ENCODE measurements around the gene THSD4.

DNA sequence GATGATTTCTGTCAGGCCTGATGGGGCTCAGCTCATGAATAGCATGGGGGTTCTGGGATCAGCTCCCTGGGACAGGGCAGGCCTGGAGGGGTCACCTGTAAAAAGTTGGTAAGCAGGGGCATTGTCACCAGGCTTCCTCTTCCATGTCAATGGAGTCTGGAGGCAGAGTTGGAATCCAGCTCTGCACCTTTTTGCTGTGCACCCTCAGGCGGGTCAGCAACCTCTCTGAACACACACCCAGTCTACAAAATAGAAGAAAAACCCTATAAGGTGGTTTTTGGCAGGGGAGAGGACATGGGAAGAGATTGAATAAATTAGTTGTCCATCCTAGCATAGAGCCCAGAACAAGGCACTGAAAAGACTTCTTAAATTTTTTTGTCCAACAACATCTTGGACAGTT, 617.9 kb downstream of the THSD4 start:
- TF ChIP-seq BCL11A (IDR thresholded peaks at IDR 0.05; ENCODE audit: low read depth in 2 of 2, low read length in 2 of 2) (no peak), POLR2A (IDR thresholded peaks at IDR 0.05; ENCODE audit: control extremely low read depth in 1 of 2, low read depth in 2 of 2, low read length in 2 of 2) (no peak), CBX5 (IDR thresholded peaks at IDR 0.05; ENCODE audit: low read depth, low read length) (no peak), RFX5 (IDR thresholded peaks at IDR 0.05; ENCODE audit: borderline replicate concordance, low read depth, low read length) (no peak), NRF1 (IDR thresholded peaks at IDR 0.05; ENCODE audit: low read depth, low read length) (no peak), RXRA (IDR thresholded peaks at IDR 0.05; ENCODE audit: insufficient read depth, low read depth, low read length) (no peak), CHD2 (IDR thresholded peaks at IDR 0.05; ENCODE audit: low read length) (no peak), SP1 (IDR thresholded peaks at IDR 0.05; ENCODE audit: low read depth, low read length) (no peak)
- TF ChIP-seq, protein P1, sequence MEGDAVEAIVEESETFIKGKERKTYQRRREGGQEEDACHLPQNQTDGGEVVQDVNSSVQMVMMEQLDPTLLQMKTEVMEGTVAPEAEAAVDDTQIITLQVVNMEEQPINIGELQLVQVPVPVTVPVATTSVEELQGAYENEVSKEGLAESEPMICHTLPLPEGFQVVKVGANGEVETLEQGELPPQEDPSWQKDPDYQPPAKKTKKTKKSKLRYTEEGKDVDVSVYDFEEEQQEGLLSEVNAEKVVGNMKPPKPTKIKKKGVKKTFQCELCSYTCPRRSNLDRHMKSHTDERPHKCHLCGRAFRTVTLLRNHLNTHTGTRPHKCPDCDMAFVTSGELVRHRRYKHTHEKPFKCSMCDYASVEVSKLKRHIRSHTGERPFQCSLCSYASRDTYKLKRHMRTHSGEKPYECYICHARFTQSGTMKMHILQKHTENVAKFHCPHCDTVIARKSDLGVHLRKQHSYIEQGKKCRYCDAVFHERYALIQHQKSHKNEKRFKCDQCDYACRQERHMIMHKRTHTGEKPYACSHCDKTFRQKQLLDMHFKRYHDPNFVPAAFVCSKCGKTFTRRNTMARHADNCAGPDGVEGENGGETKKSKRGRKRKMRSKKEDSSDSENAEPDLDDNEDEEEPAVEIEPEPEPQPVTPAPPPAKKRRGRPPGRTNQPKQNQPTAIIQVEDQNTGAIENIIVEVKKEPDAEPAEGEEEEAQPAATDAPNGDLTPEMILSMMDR (IDR thresholded peaks at IDR 0.05; ENCODE audit: control extremely low read depth in 1 of 3, insufficient read depth in 1 of 3, low read depth in 1 of 3, low read length in 3 of 3), result no peak
- TF ChIP-seq, protein P2, sequence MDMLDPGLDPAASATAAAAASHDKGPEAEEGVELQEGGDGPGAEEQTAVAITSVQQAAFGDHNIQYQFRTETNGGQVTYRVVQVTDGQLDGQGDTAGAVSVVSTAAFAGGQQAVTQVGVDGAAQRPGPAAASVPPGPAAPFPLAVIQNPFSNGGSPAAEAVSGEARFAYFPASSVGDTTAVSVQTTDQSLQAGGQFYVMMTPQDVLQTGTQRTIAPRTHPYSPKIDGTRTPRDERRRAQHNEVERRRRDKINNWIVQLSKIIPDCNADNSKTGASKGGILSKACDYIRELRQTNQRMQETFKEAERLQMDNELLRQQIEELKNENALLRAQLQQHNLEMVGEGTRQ (IDR thresholded peaks at IDR 0.05; ENCODE audit: low read length), result no peak
- TF ChIP-seq, protein P3, sequence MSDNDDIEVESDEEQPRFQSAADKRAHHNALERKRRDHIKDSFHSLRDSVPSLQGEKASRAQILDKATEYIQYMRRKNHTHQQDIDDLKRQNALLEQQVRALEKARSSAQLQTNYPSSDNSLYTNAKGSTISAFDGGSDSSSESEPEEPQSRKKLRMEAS (IDR thresholded peaks at IDR 0.05), result no peak

Data from H1 (cell line).